EH (cell line): ENCODE data around the gene PML.
"Not testable (repeated sequence)": the region's sequence is repeated elsewhere in the genome, so short reads cannot be mapped to it uniquely, and the experiment has no call there.

ENCODE experiments used
- DNase-seq: peaks from one replicate; pipeline ENCODE4 v3.0.0-alpha.2; 2015; ENCODE audit warnings: low read depth

Gene PML

GRCh38 chr15:73959012-73959581 lies 35.4 kb upstream of the PML start:
- no peak for DNase-seq

- no peak for DNase-seq
Measured at GRCh38 chr15:73959801-73960200, 34.7 kb upstream of the PML start.

GRCh38 chr15:73960472-73961070 lies 33.9 kb upstream of the PML start:
- not testable (repeated sequence) for DNase-seq

DNA sequence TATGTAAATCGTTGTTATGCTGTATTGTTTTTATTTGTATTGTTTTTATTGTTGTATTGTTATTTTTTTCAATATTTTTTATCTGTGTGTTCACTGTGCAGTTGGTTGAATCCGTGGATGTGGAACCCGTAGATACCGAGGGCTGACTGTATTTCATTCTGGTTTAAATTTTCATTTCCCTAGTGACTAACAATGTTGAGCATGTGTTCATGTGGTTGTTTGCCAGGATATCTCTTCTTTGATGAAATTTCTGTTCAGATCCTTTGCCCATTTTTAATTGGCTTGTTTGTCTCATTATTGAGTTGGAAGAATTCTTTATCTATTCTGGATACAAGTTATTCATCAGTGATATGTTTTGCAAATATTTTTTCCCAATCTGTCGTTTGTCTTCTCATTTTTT lies 32.1 kb upstream of the PML start:
- DNase-seq, result no peak

- DNase-seq, result peak; percentile 79
Measured at GRCh38 chr15:73964736-73965093, 29.8 kb upstream of the PML start.

DNA sequence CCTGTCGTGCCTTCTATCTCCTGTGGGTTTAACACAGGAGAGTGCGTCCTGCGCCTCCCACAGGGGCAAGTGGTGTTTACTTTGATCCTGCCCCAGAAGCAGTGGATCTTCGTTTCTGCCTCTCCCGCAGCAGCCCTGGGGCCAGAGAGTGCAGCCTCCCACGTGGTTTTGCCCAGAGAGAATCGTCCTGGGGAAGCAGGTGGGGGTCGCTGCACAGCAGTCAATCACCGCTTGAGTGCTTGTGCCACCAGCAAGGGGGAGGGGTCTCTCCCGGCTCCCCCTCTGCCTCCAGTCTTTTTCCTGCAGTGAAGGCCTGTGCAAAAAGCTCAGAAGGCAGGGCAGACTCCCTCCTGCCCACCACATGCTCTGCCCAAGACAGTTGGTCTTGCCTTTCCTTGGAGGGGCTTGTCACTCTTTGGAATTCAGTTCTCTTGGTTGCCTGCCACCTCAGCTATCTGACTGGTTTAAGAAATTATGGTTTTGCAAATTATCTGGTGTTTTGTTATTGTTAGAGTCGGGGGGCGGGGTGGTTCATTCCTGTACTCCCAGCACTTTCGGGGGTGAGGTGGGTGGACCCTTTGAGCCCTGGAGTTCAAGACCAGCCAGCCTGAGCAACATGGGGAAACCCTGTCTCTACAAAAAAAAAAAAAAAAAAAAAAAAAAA lies 29.3 kb upstream of the PML start:
- DNase-seq, result no peak

DNA sequence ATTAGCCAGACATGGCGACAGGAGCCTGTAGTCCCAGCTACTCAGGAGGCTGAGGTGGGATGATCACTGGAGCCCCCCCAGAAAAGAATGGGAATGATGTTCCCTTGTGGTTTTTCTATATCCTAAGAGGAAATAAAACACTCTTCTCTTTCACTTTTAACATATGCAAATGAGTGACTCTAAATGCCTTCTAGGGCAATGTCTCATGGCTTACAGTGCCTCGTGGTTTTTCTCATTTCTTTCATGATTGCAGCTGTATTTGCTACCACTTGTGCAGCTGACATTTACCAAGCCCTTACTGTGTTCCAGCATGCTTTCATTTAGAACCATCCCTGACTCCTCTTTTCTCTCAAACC lies 28.8 kb upstream of the PML start:
- peak; percentile 68 for DNase-seq

DNA sequence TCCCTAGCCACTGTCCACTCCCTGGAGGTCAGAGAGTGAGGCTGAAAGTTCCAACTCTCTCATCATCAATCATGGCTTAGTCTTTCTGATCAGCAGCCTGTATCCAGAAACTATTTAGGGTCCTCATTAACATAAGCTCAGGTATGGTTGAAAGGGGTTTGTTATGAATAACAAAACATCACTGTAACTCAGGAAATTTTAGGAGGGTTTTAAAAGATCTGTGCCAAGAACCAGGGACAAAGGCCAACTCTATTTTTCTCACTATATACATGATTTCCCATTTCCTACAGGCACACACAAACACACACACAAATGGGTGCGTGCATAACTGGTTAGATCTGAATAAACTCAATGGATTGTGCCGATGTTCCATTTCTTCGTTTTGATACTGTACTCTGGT lies 26.1 kb upstream of the PML start:
- no peak for DNase-seq

DNA sequence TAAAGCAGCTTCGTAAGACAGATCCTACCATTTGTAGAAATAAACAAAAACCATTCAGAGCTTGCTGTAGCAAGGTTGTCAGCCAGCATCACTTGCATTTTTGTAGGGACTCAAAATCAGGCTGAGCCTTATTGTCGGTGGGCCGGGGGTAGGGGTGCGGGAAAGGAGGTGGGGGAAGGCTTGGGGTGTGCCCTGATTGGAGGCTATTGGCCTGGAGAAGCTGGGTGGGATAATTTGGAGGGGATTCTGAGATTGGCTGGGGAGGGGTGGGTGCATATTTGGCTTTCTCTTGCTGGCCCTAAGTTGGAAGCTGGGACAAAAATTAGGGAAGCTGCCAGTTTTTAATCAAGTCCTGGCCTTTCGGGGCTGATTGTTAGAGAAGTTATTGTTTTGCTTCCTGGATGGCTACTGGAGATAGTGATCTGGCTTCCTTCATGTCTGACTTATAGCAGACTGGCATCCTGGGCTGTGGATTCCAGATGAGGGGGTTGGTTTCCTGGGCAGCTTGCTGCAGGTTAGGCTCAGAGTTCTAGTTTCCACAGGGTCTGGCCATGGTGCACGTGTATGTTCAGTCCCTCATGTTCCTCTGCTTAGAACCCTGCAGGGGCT lies 25.3 kb upstream of the PML start:
- DNase-seq, result peak; percentile 45

GRCh38 chr15:73972984-73973682 lies 21.4 kb upstream of the PML start:
- peak; percentile 85 for DNase-seq

DNA sequence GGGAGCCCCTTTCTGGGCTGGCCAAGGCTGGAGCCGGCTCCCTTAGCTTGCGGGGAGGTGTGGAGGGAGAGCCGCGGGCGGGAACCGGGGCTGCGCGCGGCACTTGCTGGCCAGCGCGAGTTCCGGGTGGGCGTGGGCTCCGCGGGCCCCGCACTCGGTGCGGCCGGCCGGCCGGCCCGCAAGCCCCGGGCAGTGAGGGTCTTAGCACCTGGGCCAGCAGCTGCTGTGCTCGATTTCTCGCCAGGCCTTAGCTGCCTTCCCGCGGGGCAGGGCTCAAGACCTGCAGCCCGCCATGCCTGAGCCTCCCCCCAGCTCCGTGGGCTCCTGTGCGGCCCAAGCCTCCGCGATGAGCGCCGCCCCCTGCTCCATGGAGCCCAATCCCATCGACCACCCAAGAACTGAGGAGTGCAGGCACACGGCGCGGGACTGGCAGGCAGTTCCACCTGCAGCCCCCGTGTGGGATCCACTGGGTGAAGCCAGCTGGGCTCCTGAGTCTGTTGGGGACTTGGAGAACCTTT lies 20.8 kb upstream of the PML start:
- not testable (repeated sequence) for DNase-seq

DNA sequence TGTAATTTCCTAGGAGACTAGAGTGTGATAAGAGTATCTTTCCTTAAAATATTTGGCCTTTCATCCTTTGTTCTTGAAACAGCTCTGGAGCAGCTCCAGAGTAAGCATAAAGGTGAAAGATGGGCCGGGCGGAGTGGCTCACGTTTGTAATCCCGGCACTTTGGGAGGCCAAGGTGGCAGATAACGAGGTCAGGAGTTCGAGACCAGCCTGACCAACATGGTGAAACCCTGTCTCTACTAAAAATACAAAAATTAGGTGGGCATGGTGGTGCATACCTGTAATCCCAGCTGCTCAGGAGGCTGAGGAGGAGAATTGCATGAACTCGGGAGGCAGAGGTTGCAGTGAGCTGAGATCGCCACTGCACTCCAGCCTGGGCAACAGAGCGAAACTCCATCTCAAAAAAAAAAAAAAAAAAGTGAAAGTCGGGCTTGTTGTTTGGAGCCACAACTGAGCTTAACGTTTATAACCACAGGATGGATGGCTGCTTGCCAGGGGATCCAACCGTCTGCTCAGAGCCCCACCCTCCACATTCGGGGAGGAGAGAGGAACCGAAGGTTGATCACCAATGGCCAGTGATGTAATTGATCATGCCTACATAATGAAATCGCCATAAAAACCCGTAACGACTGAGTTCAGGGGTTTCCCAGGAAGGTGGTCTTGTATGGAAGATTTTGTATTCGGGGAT lies 18.9 kb upstream of the PML start:
- DNase-seq, result peak; percentile 32

DNA sequence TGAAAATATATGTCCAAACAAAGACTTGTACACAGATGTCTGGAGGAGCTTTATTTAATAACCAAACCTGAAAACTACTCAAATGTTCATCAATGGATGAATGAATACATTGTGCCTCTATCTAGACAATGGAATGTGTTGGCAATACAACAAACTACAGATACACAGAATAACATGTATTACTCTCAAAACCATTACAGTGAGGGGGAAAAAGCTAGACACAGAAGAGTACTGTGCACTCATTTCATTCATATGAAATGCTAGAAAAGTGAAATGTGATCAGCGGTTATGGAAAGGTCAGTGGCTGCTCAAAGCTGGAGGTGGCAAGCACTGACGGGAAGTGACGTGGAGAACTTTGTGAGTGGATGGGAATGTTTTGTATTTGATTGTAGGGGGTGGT lies 15.6 kb upstream of the PML start:
- DNase-seq, result no peak

DNA sequence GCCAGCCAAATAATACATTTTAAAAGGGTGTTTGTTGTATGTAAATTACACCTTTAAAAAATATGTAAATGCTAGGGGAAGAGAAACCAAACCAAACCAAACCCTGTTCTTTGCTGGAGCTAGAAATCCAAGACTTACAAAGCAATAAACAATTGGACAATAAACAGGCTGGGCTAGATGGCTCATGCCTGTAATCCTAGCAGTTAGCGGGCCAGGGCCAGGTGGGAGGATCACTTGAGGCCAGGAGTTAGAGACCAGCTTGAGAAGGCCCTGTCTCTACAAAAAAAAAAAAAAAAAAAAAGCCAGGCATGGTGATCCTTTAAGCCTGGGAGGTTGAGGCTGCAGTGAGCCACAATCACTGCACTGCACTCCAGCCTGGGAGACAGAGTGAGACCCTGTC lies 14.9 kb upstream of the PML start:
- DNase-seq, result no peak

DNA sequence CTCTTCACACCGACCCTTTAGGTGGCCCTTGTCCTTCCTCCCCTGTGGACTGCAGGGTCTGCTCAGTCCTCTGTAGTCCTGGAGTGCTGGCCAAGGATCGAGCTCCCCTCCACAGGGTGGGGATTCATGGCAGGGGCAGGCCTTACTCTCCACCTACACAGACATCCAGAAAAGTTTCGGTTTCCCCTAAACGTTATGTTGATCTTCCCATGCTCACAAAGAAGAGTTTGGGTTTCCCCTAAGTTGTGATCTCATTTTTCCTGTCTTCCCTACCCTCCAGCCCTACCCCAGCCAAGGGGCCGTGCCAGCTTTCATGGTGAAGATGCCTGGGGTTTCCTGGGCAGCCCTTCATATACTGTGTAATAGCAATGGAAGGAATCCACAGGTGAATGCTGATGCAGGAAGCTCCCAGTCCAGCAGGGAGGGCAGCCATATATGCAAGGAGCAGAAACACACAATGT lies 12.7 kb upstream of the PML start:
- DNase-seq, result no peak

DNA sequence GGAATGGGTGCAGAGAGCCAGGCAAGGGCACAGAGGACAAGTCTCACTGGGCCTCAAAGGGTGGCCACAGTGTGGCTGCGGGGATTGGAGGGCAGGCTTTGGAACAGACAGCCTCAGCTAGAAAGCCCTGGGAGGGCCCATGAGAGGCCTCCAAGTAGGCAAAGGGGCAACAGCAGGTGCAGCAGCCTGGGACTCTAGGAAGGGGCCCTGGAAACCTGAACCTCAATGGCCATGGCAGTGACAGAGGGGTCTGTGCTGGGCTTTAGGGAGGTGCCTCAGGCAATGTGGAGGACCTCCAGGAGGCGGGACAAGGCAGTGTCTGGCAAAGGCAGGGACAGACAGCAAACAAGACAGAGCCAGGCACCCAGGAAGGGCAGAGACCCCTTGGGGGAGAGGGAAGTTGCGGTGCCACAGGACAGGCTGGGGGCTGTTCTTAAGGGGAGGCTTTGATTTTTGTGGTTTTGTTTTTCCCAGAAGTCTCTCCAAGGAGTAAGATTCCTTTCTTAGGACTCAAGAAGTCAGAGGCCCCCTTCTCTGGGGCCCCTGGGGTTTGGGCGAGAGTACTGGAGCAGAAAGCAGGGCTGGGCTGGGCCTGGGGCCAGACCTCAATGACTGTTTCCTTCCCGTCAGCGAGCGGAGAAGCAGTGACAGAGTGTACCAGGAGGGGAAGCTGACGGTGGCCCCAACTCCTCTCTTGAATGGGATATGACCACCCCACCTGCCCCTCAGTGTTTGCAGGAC lies 12.1 kb upstream of the PML start:
- peak; percentile 94 for DNase-seq

DNA sequence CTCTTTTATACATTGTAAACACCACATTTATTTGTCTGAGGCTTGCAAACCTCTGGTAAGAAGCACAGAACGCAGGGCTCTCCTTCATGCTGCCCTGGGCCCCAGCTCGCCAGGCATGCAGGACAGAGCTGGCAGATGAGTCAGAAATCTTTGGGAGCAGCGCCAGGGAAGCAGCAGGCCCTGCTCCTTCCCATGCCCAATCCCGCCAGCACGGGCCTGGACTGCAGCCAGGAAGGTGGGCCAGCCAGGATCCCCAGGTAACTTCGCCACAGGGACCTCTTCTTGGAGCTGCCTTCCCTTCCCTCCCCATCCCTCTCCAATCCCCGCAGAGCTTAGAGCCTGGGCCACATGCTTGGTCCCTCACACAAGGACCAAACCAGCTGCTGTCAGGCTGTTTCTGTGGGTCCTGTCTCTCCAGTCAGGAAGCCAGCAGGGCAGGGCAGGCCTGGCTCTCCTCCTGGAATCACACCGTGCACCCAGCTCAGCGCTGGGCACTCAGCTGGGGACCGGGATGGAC lies 11.2 kb upstream of the PML start:
- peak; percentile 89 for DNase-seq

GRCh38 chr15:73983773-73984172 lies 10.7 kb upstream of the PML start:
- DNase-seq, result no peak

DNA sequence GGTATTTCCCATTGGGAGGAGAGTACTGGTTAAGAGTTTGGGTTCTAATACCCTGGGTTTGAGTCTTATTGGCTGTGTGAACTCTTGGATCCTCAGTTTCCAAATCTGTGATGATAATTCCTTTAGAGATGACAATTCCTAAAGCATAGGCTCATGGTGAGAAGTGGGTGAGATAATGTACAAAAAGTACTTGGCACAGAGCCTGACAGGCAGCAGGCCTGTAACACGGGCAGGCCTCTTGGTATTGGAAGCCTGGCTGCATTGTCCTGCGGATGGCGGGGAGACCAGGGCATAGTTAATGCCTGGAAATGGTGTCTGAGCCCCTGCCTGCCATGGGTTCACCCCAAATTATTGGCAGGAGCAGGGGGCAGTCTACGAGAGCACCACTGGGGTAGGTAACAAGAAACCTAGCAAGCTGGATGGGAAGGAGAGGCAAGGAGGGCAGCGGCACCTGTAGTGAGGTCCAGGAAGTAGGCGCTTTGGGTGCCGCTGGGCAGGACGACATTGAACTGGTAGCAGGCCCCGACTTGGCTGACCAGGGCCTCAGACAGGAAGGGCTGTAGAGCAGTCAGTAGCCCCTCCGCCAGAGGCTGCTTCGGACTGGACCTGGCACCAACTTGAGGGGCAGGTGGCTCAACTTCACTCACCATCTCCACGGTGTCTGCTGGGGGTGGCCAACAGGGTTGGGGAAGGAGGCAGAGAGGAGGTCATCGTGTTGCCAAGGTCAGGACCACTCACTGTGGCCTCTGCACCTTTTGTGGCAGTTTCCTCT lies 10.1 kb upstream of the PML start:
- no peak for DNase-seq
